Measurements from ENCODE around the gene ACAP1. TPM values are rescaled to one million over a fixed set of nuclear protein-coding genes. Genes with fewer than 3 reads are reported as not detected.
A peak's percentile ranks its signal among the peaks of the same experiment; 100 is the strongest.

Gene ACAP1
- total RNA-seq, 1 donor from 2014 or later, result 3.6 TPM

- DNase-seq (ENCODE audit: low read depth), result no peak
- peaks cover 6% of the 10 kb centered on the region for H3K27me3 ChIP-seq (ENCODE audit: control insufficient read depth, insufficient read depth, low read length)
- no peak for TF ChIP-seq CTCF (IDR thresholded peaks at IDR 0.05; ENCODE audit: insufficient read depth, low read length, poor library complexity, severe bottlenecking)
These were observed 12.3 kb downstream of the ACAP1 start for GRCh38 chr17:7348478-7349242.

GRCh38 chr17:7351665-7352502 lies 15.6 kb downstream of the ACAP1 start, which contains the start of gene KCTD11:
Gene KCTD11, plus strand, starts transcription at chr17:7352162.
- peak; percentile 75 for TF ChIP-seq CTCF (IDR thresholded peaks at IDR 0.05; ENCODE audit: insufficient read depth, low read length, poor library complexity, severe bottlenecking)
- Histone ChIP-seq H3K4me3 (ENCODE audit: low read depth, low read length) (peak within 1 kb of the TSS; percentile 89), H3K27me3 (ENCODE audit: control insufficient read depth, insufficient read depth, low read length) (no peaks in the 10 kb centered on the region), H3K36me3 (ENCODE audit: control insufficient read depth, insufficient read depth, low read length) (no peaks in the 10 kb centered on the region)
- peak; percentile 62 for DNase-seq (ENCODE audit: low read depth)

More at GRCh38 chr17:7348478-7349242, 12.3 kb downstream of the ACAP1 start:
- no peak overlapping the region for H3K4me3 ChIP-seq (ENCODE audit: low read depth, low read length)
- H3K36me3 ChIP-seq (ENCODE audit: control insufficient read depth, insufficient read depth, low read length), result no peaks in the 10 kb centered on the region

GRCh38 chr17:7352503-7352889 lies 16.2 kb downstream of the ACAP1 start:
- Histone ChIP-seq H3K36me3 (ENCODE audit: control insufficient read depth, insufficient read depth, low read length) (no peaks in the 10 kb centered on the region), H3K27me3 (ENCODE audit: control insufficient read depth, insufficient read depth, low read length) (no peaks in the 10 kb centered on the region), H3K4me3 (ENCODE audit: low read depth, low read length) (peak overlapping the region; percentile 89)
- no peak for DNase-seq (ENCODE audit: low read depth)
- no peak for TF ChIP-seq CTCF (IDR thresholded peaks at IDR 0.05; ENCODE audit: insufficient read depth, low read length, poor library complexity, severe bottlenecking)

GRCh38 chr17:7352910-7353635 lies 16.7 kb downstream of the ACAP1 start:
- no peak for TF ChIP-seq CTCF (IDR thresholded peaks at IDR 0.05; ENCODE audit: insufficient read depth, low read length, poor library complexity, severe bottlenecking)

GRCh38 chr17:7354262-7354843 lies 18.0 kb downstream of the ACAP1 start:
- DNase-seq (ENCODE audit: low read depth), result no peak
- Histone ChIP-seq H3K27me3 (ENCODE audit: control insufficient read depth, insufficient read depth, low read length) (no peaks in the 10 kb centered on the region), H3K36me3 (ENCODE audit: control insufficient read depth, insufficient read depth, low read length) (no peaks in the 10 kb centered on the region), H3K4me3 (ENCODE audit: low read depth, low read length) (no peak overlapping the region)
- TF ChIP-seq CTCF (IDR thresholded peaks at IDR 0.05; ENCODE audit: insufficient read depth, low read length, poor library complexity, severe bottlenecking), result no peak

More at GRCh38 chr17:7352910-7353635, 16.7 kb downstream of the ACAP1 start:
- no peaks in the 10 kb centered on the region for H3K27me3 ChIP-seq (ENCODE audit: control insufficient read depth, insufficient read depth, low read length)
- DNase-seq (ENCODE audit: low read depth), result no peak
- no peaks in the 10 kb centered on the region for H3K36me3 ChIP-seq (ENCODE audit: control insufficient read depth, insufficient read depth, low read length)
- H3K4me3 ChIP-seq (ENCODE audit: low read depth, low read length), result peak overlapping the region; percentile 89

All from kidney epithelial cell (primary cell).